ENCODE measurements around the gene SIRT6.

GRCh38 chr19:4197625-4198466, 15.5 kb upstream of the SIRT6 start:
- TF ChIP-seq CTCF (IDR thresholded peaks at IDR 0.05) (no peak), POLR2AphosphoS5 (IDR thresholded peaks at IDR 0.05) (no peak)

Data from upper lobe of left lung (tissue), 4 donors.